GM12872 (cell line): ENCODE results near the gene ATOH8.

Source experiments
- CTCF ChIP-seq: IDR thresholded peaks from 3 replicates; pipeline ENCODE4 v1.5.1; 2011; ENCODE audit warnings: low read depth, mild to moderate bottlenecking, low read length, moderate library complexity; ENCODE audit not compliant: insufficient read depth

The ATOH8 gene

GRCh38 chr2:85804583-85804982, 50.8 kb downstream of the ATOH8 start:
- peak; percentile 57; the same call in 2 of the 3 replicates for TF ChIP-seq CTCF

- TF ChIP-seq CTCF = no peak
These were observed 52.7 kb downstream of the ATOH8 start for GRCh38 chr2:85806358-85807118.

- TF ChIP-seq CTCF = no peak
These were observed 54.0 kb downstream of the ATOH8 start for GRCh38 chr2:85807756-85808155.

- no peak for TF ChIP-seq CTCF
These were observed 56.8 kb downstream of the ATOH8 start for GRCh38 chr2:85810371-85811179.

GRCh38 chr2:85811180-85812093, 57.6 kb downstream of the ATOH8 start:
- no peak for TF ChIP-seq CTCF

- no peak for TF ChIP-seq CTCF
These were observed 58.4 kb downstream of the ATOH8 start for GRCh38 chr2:85812094-85812735.
